HCEC 1CT (cell line): ENCODE data around the gene FBXO41.
A peak's percentile ranks its signal among the peaks of the same experiment; 100 is the strongest.

Experiments used
- DNase-seq: peaks from one replicate; pipeline ENCODE4 v3.0.0-alpha.2; 2017

FBXO41 gene

DNA sequence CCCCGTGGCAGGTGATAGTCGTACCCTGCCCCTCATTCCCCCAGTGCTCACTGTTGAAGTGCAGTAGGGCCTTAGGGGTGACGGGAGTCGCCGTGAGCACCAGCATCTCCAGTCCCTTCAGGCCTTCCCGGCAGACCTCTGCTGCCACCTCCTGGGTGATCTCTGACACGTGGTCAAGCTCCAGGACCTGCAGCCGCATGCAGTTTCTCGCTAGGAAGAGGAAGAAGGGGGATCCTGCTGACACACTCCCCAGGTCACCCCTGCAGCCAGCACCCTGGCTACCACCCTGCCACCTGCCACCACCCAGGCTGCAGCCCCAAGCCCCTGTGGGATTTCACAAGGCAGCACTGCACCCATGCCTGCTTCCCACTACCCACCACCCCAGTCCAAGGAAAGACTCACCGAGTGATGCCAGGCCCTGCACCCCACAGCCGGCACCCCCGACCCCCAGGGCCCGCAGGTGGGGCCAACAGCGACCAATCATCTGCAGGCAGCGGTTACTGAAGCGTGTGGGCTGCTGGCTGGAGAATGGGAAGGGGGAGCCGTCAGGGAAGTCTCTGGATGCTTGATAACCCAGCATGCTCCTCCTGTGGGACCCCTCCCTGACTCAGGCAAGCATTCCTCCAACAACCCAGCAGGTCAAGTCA lies 23.8 kb downstream of the FBXO41 start:
- DNase-seq, result peak; percentile 45

DNA sequence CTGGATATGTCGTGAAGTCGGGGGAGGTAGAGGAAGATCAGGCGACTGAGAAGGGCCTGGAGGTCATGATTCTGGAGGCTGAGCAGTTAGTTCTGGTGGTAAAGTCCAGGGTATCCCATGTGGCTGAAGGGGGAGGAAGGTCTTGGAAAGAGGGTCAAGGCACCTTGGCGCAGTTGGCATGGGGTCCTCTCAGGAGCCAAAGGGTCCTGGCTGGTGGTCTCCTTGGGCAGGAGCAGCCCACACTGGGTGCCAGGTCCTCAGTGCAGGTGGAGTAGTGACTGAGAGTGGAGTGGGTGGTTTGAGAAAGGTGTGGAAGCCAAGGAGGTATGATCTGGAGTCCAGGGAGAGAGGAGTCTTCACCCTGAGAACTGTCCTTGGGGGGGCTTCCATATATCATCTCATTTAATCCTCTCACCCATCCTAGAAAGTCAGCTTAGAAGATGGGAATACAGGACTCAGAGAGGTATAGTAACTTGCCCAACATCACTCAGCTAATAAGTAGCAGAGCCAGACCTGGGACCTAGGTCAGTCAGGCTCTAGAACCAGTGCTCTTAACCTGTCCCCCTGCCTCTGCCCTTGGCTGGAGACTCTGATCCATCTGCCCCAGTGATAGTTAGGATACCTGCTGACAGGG lies 24.5 kb downstream of the FBXO41 start:
- DNase-seq, result no peak

DNA sequence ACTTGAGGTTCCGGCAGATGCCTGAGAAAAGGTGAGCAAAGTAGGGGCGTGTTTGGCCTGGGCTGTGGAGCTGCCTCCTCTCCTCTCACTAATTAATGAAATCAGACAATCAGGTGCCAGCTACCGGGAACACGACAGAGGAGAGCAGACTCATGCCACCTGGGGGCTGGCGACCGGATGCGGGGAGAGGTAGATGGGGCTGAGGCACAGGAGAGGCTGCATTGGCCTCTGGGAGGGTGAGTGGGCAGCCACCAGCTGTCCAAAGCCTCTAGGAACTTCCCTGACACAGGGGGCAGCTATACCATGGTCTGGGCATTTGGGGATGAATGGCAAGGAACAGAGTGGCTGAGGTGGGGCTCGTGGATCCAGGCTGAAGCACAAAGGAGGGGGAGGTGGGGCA lies 25.0 kb downstream of the FBXO41 start:
- DNase-seq, result no peak

DNA sequence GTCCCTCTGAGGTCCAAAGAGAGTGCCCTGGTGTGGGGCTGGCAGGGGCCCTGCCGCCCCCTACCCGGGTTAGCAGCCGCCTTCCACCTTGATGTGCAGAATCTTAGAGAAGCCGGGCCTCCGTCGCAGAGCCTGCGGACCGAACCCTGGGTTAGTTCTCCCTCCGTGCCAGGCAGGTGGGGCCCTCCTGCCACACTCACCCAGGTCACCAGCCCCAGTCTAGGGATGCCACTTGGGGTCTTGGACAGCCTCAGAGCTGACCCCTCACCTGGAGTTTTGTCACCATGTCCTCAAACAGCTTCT lies 25.4 kb downstream of the FBXO41 start:
- DNase-seq, result no peak

DNA sequence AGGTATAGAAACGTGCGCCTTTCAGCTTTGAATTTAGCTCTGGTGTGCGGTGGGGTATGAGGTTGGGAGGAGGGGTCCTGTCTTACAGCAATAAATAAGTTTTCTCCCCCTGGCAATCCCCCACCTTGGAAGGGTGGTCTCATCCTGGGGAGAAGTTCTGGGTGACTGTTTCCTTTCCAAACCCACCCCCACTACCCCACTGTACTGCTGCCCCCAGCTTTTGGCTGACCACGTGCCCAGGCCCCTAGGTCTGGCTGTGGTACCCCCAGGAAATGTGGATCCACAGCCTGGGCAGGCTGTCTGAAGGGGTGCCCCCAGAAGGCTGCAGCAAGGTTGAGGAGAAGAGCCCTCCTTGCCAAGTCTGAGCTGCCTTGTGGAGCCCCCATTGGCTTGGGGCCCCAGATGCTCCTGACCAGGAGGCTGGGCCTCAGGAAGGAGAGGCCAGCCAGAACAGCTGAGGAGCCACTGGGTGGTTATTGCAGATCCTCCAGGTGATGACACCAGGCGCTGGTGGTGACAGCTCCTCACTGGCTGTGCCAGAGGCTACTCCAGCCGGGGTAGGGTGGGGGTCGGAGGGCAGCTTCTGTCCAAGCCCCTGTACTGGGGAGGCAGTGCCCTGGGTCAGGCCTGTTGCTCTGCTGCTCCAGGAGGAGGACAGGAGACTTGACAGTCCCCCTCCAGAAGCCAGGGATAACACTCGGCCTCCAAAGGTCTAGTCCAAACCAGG lies 25.9 kb downstream of the FBXO41 start:
- no peak for DNase-seq

DNA sequence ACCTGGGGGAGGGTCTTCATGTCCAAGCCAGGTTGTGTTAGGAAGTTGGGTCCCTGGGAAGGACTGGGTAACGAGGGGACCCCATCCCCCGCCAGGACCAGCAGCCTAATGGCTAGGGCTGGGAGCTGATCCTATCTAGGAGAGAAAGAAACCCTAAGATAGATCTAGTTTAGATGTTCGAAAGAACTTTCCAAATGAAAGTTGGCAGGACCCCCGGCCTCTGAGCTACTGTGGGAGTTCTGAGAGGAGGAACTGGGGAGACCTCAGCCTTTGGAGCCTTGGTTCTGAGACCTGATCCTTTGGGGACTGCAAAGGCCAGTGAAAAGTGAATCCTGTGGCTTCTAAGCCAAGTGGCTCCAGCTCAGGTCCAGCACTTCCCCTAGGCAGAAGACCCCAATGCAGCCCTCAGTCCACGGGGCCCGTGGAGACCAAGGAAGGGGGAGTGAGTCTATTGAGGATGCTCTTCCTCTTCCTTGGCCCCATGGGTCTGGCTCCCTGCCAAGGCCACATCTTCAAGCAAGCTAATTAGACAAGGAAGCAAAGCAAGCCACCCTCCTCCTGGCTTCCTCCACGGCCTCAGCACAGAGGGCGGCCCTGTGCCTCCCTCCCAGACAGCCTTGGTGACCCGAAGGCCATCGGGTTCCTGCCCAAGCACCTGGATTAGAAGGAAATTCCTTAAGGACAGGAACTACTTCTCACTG lies 26.7 kb downstream of the FBXO41 start:
- DNase-seq, result no peak

DNA sequence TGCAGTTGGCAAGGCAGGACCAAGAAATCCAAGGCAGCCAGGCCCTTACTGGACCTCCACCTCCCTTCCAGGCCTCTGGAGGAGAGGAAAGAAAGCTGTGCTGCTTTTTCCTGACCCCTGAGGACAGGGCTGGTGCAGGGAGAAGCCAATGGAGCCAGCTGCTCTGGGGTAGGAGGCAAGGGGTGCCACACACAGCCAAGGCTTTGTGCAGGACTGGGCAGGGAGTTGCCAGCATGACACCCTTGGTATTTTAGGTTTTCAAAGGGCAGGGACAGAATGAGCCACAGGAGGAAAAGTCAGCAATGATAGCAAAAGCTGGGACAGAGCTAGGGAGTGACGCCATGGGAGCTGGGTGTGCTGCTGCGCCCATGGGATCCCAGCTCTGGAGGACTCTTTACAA lies 27.3 kb downstream of the FBXO41 start:
- DNase-seq, result no peak

DNA sequence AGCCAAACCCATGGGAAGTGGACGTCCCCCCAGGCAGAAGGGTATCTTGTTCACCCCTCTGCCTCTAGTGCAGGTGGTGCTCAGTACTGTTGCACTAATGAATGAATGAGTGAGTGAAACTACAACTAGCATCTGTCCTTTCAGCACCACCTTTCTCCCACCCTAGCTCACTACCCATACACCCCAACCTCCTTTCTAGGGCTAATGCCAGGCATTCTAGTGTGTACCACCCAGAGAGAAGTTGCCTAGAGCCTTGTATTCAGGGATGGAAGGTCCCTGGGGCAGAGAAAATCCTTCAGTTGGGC lies 27.7 kb downstream of the FBXO41 start:
- DNase-seq, result no peak

DNA sequence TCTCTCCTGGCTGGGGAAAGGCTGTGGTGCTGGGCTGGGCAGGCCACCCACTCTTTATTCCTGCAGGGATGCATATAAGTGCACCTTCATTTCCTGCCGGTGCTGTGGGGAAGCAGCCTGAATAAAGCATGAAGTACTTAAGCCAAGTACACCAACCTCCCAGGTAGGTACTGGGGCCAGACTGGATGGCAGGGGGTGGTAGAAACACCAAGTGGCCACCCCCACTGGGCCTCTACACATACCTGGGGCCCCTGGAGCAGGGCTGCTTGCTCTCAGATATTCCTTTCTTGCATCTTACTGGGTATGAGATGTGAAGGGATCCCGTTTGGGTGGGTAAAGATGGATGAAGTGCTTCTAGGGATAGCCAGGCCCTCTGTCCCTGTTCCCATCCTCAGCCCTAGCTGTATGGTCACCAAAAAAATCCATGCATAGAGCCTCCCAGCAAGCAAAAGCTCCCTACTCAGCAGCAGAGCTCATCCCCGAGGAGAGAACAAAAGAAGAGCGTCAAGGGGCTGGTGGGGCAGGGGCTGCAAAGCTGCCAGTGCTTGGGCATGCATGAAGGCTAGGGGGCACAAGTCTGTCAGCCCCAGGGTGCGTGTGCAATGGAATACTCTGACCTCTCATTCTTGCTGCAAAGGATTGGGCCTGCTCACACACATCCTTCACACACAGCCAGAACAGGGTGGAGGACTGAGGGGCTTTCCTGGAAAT lies 28.2 kb downstream of the FBXO41 start:
- no peak for DNase-seq

DNA sequence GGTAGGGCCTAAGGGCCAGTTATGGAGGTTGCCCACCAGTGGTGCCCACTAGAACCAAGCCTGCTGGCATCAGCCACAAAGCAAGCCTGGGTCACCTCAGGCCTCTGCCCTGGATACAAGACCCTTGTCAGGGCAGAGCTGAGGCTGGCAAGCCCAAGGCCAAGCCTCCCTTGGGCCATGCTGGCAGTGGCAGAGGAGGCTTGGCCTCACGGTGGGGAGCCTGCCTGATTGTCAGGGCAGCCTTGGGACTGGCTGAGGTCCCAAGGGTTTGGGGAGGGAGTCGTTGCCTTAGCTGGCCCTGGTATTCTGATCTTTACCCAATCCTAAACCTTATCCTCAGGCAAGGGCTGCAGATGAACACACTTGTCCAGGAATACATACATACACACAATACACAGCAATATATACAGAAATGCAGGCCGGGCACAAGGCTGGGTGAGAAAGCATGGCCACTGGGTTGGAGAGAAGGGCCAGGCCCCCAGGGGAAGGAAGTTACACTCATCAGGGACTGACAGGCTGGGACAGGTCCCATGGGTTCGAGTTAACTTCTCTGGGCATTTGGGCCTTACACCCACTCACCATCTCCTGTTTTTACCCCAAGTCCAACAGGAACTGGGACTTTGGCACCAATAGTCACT lies 29.2 kb downstream of the FBXO41 start:
- DNase-seq, result no peak

DNA sequence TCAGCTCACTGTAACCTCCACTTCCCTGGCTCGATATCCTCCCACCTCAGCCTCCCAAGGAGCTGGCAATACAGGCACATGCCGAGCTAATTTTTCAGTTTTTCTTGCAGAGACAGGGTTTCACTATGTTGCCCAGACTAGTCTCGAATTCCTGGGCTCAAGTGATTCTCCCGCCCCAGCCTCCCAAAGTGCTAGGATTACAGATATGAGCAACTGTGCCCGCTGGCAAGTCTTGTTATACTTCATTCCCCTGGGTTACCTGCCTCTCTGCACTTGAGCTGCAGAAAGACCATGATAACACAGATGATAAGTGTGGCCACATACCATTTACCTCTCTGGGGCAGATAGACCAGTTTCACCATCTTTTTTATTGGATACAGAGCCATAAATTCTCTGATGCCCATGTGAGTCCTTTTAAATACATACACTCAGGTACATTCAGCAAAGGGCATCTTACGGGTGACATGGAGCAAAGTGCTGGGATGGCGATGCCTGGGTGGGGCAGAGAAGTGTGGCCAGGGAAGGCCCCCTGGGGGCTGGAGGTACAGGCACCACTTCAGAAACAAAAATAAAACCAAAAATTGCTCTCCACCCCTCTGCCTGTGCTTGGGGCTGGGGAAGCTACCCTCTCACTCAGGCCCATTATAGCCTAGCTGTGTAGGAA lies 29.8 kb downstream of the FBXO41 start:
- DNase-seq, result no peak

DNA sequence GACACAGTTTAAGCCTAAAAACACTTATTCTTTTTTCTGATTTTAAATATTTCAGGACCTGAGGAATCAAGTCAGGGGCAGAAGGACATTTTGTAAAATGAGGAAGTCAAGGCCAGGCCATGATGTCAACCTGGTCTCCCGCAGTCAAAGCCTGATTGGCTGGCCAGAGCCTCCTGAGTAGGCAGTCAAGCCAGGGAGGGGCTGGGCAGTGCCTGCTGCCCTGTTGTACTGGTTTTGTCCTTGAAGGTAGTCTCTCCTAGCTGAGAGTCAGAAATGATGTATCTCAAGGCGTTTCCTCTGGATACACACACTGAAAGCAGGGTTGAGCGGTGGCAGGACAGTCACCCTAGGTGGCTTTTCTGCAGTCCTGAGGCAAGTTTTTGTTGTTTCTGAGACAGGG lies 30.4 kb downstream of the FBXO41 start:
- no peak for DNase-seq

DNA sequence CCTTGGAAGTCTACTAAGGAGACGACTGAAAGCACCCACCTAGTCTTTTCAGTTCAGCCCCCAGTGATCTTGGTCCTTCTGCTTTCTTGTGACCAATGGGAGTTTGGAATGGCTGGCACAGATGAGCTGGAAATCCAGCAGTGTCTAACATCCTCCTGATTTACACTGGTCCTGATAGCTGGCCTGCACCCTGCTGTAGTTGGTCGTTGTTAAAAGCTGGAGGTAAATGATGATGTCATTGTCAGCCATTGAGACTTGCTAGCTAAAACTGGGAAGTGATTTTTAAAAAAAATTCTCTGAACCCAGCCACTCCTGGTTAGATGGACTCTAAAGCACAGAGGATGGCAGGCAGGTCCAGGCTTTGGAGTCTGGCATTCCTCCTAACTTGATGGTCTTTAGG lies 30.9 kb downstream of the FBXO41 start:
- no peak for DNase-seq

DNA sequence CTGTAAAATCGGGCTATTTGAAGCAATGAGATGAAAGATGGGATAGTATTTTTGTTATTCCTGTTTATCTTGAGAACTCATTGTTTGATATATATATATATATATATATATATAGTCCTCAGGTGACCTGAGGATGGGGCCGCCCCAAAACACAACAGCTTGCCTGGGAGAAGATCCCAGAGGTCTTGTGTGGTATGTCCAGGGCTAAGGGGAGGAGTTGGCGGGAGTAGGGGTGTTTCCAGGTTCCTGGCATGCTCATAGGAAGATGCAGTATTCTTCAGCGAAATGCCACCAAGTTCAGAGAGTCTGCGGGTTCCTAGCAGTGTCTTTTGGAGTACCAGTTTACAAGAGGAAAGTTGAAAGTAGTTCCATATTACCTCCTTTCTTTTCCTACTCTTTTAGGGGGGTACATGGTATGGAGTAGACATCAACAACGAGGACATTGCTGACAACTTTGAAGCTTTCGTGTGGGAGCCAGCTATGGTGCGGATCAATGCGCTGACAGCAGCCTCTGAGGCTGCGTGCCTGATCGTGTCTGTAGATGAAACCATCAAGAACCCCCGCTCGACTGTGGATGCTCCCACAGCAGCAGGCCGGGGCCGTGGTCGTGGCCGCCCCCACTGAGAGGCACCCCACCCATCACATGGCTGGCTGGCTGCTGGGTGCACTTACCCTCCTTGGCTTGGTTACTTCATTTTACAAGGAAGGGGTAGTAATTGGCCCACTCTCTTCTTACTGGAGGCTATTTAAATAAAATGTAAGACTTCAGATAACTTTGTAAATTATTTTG lies 31.8 kb downstream of the FBXO41 start:
- DNase-seq, result no peak

DNA sequence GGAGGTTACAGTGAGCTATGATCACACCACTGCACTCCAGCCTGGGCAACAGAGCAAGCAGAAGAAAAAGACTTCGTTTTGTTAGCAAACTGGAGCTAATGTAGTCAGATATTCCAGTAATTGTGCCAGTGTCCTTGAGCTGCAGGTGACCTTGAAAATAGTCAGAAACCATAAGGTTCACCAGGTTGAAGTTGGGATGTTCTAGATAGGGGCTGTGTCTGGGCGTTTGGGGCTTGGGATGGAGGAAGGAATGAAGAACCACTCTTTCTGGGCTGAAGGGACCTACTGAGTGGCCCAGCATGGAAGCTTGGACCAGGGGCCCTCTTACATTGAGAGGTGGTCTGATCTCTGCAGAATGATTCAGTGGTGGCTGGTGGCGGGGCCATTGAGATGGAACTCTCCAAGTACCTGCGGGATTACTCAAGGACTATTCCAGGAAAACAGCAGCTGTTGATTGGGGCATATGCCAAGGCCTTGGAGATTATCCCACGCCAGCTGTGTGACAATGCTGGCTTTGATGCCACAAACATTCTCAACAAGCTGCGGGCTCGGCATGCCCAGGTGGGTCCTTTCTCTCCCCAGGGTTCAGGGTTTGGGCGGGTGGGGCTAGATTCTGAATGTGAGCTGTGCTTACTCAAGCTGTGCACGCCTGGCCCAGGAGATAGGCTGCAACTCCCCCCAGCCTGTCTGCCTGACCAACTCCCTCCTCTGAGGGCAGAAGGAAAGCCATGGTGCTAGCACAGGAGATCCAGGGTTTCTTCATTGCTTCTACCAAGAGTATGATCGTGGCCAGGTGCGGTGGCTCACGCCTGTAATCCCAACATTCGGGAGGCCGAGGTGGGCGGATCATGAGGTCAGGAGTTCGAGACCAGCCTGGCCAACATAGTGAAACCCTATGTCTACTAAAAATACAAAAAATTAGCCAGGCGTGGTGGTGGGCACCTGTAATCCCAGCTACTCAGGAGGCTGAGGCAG lies 33.1 kb downstream of the FBXO41 start:
- no peak for DNase-seq

DNA sequence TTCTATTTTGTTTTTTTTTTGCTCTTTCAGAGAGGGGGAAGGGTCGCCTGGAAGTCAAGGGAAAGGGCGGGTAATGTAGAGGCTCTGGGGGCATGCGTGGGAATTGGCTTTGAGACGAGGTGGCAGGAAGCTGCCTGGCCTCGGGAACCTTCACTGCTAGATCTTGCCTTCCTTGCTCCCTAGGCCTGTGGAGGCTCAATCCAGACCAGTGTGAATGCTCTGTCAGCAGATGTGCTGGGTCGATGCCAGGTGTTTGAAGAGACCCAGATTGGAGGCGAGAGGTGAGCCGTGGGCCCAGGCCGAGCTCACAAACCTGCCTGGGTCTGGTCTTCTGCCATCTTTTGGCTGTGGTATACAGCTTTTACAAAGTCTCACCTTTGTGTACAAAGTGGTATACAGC lies 34.6 kb downstream of the FBXO41 start:
- DNase-seq, result no peak

DNA sequence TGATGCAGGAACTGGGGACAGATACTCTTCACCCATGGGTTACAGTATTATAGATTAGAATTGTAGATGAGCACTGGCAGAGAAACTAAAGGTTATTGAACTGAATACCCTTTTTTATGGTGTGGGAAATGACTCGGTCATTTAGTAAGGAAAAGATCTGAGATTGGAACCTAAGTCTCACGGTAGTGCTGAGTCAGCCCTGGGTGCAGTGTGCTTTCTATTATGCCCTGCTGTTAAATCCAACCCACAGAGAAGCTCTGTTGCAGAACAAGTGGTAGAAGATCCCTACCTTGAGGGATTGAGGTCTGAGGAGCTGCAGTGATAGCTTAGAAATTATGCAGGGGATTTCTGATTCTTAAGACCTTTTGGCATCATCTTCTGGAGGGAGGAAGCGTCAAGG lies 37.4 kb downstream of the FBXO41 start:
- no peak for DNase-seq

DNA sequence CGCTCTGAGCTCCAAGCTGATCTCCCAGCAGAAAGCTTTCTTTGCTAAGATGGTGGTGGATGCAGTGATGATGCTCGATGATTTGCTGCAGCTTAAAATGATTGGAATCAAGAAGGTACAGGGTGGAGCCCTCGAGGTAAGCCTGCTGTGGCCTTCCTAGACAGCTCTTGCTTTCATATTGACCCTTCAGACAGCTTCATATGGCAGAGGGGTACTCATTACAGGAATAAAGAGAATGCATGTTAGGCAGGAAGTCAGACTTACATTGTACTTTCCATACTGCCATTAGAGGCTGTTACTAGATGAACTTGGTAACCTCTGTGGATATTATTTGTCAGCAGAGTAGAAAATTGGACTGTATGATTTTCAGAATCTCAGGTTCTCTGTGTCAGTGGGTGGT lies 39.7 kb downstream of the FBXO41 start:
- no peak for DNase-seq

DNA sequence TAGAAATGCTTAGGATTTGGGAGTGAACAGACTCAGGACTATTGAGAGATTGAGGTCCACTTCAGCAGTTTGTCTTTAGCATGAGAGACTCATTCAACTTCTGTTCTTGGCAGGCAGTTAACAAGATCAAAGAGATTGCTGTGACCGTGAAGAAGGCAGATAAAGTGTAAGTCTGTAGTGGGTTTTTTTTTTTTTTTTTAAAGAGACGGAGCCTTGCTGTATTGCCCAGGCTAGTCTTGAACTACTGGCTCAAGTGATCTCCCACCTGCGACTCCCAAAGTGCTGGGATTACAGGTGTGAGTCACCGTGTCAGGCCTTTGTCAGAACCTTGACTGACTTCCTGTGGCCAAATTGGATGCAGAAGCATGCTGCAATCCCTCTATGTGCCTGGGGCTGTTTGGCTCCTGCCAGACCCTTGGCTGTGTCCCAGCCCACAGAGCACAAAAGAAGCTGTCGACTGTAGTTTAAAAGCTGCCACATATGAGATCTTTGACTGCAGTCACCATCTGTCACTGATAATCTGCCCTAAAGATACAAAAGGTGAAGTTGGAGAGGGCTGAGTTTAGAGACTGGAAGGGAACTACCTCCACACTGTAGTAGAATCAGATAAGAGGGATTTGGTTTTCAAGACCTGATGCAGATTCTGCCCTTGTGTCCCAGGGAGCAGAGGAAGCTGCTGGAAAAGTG lies 40.3 kb downstream of the FBXO41 start:
- no peak for DNase-seq

DNA sequence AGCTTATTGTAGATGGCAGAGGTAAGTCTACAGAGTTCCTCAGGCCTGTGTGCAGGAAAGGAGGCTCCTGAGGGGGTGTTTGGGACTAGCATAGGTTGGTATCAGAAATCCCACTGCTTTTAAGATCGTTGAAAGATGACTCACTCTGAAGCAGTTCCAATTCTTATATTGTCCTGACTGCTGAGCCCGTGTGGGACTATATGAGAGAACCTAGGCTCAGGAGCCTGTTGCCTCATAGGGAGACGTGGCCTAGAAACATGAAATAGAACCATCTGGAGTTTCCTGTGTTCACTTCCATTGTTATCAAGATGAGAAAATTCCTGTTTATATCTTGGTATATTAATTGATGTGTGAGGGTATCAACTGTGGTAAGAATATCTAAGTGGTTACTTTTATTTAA lies 44.5 kb downstream of the FBXO41 start:
- peak; percentile 75 for DNase-seq
